Sigmoid colon (tissue), 4 donors: ENCODE results near the gene OR6N1.

Experiments
- POLR2A ChIP-seq, 2 donors: fragments of 450-650 bp; IDR thresholded peaks; one replicate each; pipeline ENCODE4 v1.6.1; 2016; ENCODE audit warnings: antibody characterized with exemption in 2 of 2, mild to moderate bottlenecking in 2 of 2, moderate library complexity in 2 of 2
- POLR2AphosphoS5 ChIP-seq, 4 donors: sonication (generic); formaldehyde crosslinking; IDR thresholded peaks; one replicate each; pipeline ENCODE4 v1.6.1; 2017; ENCODE audit warnings: antibody characterized with exemption in 4 of 4
- TF ChIP-seq, protein P1 (sequence below), 4 experiments: fragments of 450-650 bp in 3 of 4; fragments of 200-600 bp in 1 of 4; IDR thresholded peaks; one replicate each; pipeline ENCODE4 v1.5.1; 2016 to 2019; ENCODE audit warnings: antibody characterized with exemption in 4 of 4, mild to moderate bottlenecking in 3 of 4, moderate library complexity in 2 of 4

- TF ChIP-seq, protein P1, sequence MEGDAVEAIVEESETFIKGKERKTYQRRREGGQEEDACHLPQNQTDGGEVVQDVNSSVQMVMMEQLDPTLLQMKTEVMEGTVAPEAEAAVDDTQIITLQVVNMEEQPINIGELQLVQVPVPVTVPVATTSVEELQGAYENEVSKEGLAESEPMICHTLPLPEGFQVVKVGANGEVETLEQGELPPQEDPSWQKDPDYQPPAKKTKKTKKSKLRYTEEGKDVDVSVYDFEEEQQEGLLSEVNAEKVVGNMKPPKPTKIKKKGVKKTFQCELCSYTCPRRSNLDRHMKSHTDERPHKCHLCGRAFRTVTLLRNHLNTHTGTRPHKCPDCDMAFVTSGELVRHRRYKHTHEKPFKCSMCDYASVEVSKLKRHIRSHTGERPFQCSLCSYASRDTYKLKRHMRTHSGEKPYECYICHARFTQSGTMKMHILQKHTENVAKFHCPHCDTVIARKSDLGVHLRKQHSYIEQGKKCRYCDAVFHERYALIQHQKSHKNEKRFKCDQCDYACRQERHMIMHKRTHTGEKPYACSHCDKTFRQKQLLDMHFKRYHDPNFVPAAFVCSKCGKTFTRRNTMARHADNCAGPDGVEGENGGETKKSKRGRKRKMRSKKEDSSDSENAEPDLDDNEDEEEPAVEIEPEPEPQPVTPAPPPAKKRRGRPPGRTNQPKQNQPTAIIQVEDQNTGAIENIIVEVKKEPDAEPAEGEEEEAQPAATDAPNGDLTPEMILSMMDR (IDR thresholded peaks at IDR 0.05) = no peak
- TF ChIP-seq POLR2AphosphoS5 (IDR thresholded peaks at IDR 0.05) = no peak
- no peak for TF ChIP-seq POLR2A (IDR thresholded peaks at IDR 0.05)
Measured at GRCh38 chr1:158806916-158807536, 35.0 kb upstream of the OR6N1 start.
